HG03175 (cell line): ENCODE data around the gene RGS13.

ENCODE experiments used
- ATAC-seq: cut with Tn5 transposase; IDR thresholded peaks from one replicate; pipeline ENCODE4 v1.9.1; 2021; ENCODE audit warnings: mild to moderate bottlenecking, moderate library complexity; ENCODE audit not compliant: unreplicated experiment

RGS13 gene

GRCh38 chr1:192626366-192627179, 9.4 kb upstream of the RGS13 start:
- ATAC-seq: peak; percentile 97

GRCh38 chr1:192627901-192628300, 8.0 kb upstream of the RGS13 start:
- no peak for ATAC-seq

- ATAC-seq: no peak
Measured at GRCh38 chr1:192628396-192629057, 7.4 kb upstream of the RGS13 start.

GRCh38 chr1:192629612-192630011, 6.3 kb upstream of the RGS13 start:
- ATAC-seq: no peak

- ATAC-seq: no peak
Measured at GRCh38 chr1:192630521-192631287, 5.2 kb upstream of the RGS13 start.

GRCh38 chr1:192631749-192632148, 4.2 kb upstream of the RGS13 start:
- ATAC-seq: no peak

- no peak for ATAC-seq
Measured at GRCh38 chr1:192632188-192632587, 3.8 kb upstream of the RGS13 start.

GRCh38 chr1:192632641-192633532, 3.1 kb upstream of the RGS13 start:
- ATAC-seq: no peak

GRCh38 chr1:192633533-192634253, 2.3 kb upstream of the RGS13 start:
- ATAC-seq: no peak

GRCh38 chr1:192635041-192635440, 906 bp upstream of the RGS13 start:
- no peak for ATAC-seq

- peak; percentile 61 for ATAC-seq
Measured at GRCh38 chr1:192639607-192640368, 3.8 kb downstream of the RGS13 start.

GRCh38 chr1:192652159-192652558, 16.2 kb downstream of the RGS13 start:
- ATAC-seq: no peak

GRCh38 chr1:192654120-192654519, 18.2 kb downstream of the RGS13 start:
- no peak for ATAC-seq

- ATAC-seq: no peak
Measured at GRCh38 chr1:192654591-192655251, 18.8 kb downstream of the RGS13 start.

GRCh38 chr1:192657760-192658159, 21.8 kb downstream of the RGS13 start:
- ATAC-seq: no peak

GRCh38 chr1:192658255-192658654, 22.3 kb downstream of the RGS13 start:
- ATAC-seq: no peak

- ATAC-seq: no peak
Measured at GRCh38 chr1:192660613-192661012, 24.7 kb downstream of the RGS13 start.

GRCh38 chr1:192668409-192668983, 32.5 kb downstream of the RGS13 start:
- ATAC-seq: no peak
